ENCODE results near the gene UPK3BL2. TPM values are rescaled to one million over a fixed set of nuclear protein-coding genes. Genes with fewer than 3 reads are reported as not detected.
A peak's percentile ranks its signal among the peaks of the same experiment; 100 is the strongest.
"Not testable (repeated sequence)": the region's sequence is repeated elsewhere in the genome, so short reads cannot be mapped to it uniquely, and the experiment has no call there.

Gene UPK3BL2
- total RNA-seq, 2 donors from 2014 or later: 2.9 to 3.1 TPM

GRCh38 chr7:102503141-102503540 lies 40.4 kb downstream of the UPK3BL2 start:
- ATAC-seq; intact Hi-C loops (cut with DNase I); DNase-seq: not testable (repeated sequence)

- intact Hi-C loops (cut with DNase I); DNase-seq; ATAC-seq: not testable (repeated sequence)
Observed at GRCh38 chr7:102498321-102498720, 45.2 kb downstream of the UPK3BL2 start.

- DNase-seq; intact Hi-C loops (cut with DNase I): not testable (repeated sequence)
Observed at GRCh38 chr7:102497308-102497707, 46.2 kb downstream of the UPK3BL2 start.

GRCh38 chr7:102496861-102497260 lies 46.6 kb downstream of the UPK3BL2 start:
- DNase-seq; ATAC-seq; intact Hi-C loops (cut with DNase I): not testable (repeated sequence)

More at GRCh38 chr7:102497308-102497707, 46.2 kb downstream of the UPK3BL2 start:
- not testable (repeated sequence) for ATAC-seq

- DNase-seq; intact Hi-C loops (cut with DNase I): not testable (repeated sequence)
- ATAC-seq: peak; percentile 57 to 64
Observed at GRCh38 chr7:102494473-102495149, 48.9 kb downstream of the UPK3BL2 start.

- DNase-seq: peak; percentile 16
- intact Hi-C loops (cut with DNase I): not testable (repeated sequence)
Observed at GRCh38 chr7:102494026-102494425, 49.5 kb downstream of the UPK3BL2 start.

GRCh38 chr7:102493220-102493935 lies 50.1 kb downstream of the UPK3BL2 start:
- intact Hi-C loops (cut with DNase I); DNase-seq: not testable (repeated sequence)
- ATAC-seq: peak; percentile 80 to 87

More at GRCh38 chr7:102494026-102494425, 49.5 kb downstream of the UPK3BL2 start:
- peak in 1 of 2 donors; percentile 0 for ATAC-seq

GRCh38 chr7:102490529-102491075 lies 52.9 kb downstream of the UPK3BL2 start:
- ATAC-seq: peak; percentile 36 to 59
- DNase-seq: peak; percentile 47
- intact Hi-C loops (cut with DNase I): not testable (repeated sequence)

Other genes with a start within 250 kb of the UPK3BL2 start
- gene SPDYE6, start 187.3 kb downstream of the UPK3BL2 start, total RNA-seq: not detected
- 10 to 100 TPM; 12.9 to 19.7 TPM for gene PRKRIP1, start 147.3 kb downstream of the UPK3BL2 start, total RNA-seq
- gene ORAI2, start 110.1 kb downstream of the UPK3BL2 start, total RNA-seq: 10 to 100 TPM in 1 of 2 donors, 1 to 10 TPM in 1; 6.0 to 12.1 TPM
- gene ALKBH4, start 78.8 kb downstream of the UPK3BL2 start, total RNA-seq: 1 to 10 TPM; 7.1 to 7.2 TPM
- gene LRWD1, start 78.7 kb downstream of the UPK3BL2 start, total RNA-seq: 10 to 100 TPM in 1 of 2 donors, 1 to 10 TPM in 1; 9.8 to 12.2 TPM
- 10 to 100 TPM; 42.9 to 52.7 TPM for gene POLR2J, start 64.8 kb downstream of the UPK3BL2 start, total RNA-seq
- 10 to 100 TPM in 1 of 2 donors, 1 to 10 TPM in 1; 3.2 to 14.3 TPM for gene RASA4B, start 25.9 kb downstream of the UPK3BL2 start, total RNA-seq
- gene SPDYE2, start 7.5 kb upstream of the UPK3BL2 start, total RNA-seq: not detected
- 10 to 100 TPM in 1 of 2 donors, 1 to 10 TPM in 1; 9.2 to 14.6 TPM for gene POLR2J3, start 28.9 kb upstream of the UPK3BL2 start, total RNA-seq
- 10 to 100 TPM; 16.2 to 33.5 TPM for gene RASA4, start 73.1 kb upstream of the UPK3BL2 start, total RNA-seq
- gene UPK3BL1, start 99.1 kb upstream of the UPK3BL2 start, total RNA-seq: 10 to 100 TPM in 1 of 2 donors, 1 to 10 TPM in 1; 8.3 to 19.2 TPM
- gene SPDYE2B, start 106.6 kb upstream of the UPK3BL2 start, total RNA-seq: not detected
- 1 to 10 TPM; 1.9 to 4.2 TPM for gene POLR2J2, start 128.0 kb upstream of the UPK3BL2 start, total RNA-seq
- 1 to 10 TPM; 4.4 to 4.5 TPM for gene FAM185A, start 205.3 kb upstream of the UPK3BL2 start, total RNA-seq

All from left cardiac atrium (tissue), 4 donors.